CD4-positive, alpha-beta T cell treated with Interferon alpha-2 for 1 hour (primary cell): ENCODE data around the gene ROPN1L.

Experiments
- DNase-seq, 2 donors: peaks; one replicate each; pipeline ENCODE4 v3.0.0-alpha.2; 2020 to 2022

The ROPN1L gene

DNA sequence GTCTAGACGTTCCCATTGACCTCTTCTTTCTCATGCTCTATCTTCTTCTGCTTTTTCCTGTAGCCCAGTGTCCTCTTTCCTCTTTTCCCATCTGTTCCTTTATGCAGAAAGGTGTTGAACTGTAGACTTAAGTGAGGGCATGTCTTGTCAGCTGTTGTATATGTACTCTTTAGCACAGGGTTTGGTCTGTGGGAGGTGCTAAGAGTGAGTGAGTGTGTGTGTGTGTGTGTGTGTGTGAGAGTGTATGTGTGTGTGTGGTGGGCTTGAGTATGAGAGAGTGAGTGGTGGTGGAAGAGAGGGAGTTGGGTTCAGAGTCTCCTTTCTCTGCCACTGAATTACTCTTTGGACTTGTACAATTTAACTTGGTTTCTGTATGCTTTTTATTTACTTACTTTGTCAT, 10.3 kb upstream of the ROPN1L start:
- DNase-seq, result no peak

- DNase-seq, result no peak
Observed at GRCh38 chr5:10432059-10433008, 9.3 kb upstream of the ROPN1L start.

DNA sequence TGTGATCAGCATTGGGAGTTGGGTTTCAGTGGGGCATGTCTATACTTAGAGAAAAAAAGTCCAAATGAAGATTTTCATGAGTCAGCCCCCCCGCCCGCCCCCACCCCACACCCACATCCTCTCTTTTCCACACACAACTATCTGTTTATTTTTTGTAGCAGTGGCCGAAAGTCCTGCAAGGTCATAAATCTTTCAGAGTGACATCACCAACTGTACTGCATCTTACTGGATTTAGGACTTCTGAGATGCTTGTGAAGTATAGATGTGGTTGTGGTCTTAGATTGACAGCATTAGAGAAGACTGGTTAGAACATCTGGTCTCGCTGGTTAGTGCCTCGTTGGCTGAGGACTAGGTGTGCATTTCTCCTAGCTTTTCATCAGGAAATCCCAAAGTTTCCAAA, 7.3 kb upstream of the ROPN1L start:
- DNase-seq, result no peak

DNA sequence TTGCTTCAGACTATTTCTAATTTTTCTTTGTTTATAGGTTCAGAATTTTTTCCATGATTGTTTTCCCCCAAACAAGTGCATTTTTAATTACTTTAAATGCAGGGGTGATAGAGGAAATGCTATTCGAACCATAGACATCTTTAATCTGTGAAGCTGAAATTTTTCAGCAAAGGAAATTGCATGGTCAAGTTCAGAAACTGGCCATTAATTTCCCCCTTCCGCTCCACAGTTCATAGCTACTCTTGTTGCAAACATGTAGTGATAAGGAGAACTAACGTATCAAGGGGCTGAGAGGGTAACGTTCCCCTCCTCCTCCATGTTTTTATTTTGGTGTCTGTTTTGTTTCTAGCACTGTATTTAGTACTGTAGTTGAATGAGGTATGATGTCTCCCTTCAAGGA, 3.4 kb upstream of the ROPN1L start:
- DNase-seq, result no peak

- DNase-seq, result no peak
Observed at GRCh38 chr5:10439692-10440091, 2.0 kb upstream of the ROPN1L start.

DNA sequence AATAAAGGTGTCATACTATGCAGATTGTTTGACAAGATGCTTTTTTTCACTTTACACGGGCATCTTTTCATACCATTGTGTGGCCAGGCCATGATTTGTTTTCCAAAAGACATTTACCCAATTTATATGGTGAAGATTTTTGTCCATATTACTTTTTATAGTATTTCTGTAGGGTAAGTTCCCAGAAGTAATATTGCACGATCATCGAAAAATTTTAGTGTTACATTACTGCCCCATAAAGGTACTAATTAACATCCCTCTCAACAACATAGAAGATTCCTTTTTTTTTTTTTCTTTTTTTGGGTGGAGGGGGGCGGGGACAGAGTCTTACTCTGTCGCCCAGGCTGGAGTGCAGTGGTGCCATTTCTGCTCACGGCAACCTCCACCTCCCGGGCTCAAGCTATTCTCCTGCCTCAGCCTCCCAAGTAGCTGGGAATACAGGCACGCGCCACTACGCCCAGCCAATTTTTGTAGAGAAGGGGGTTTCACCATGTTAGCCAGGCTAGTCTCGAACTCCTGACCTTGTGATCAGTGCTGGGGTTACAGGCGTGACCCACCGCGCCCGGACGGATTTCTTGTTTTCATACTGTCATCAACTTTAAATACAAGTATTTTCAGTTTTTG, 1.2 kb upstream of the ROPN1L start:
- no peak for DNase-seq

GRCh38 chr5:10441992-10442435, 335 bp downstream of the ROPN1L start:
- DNase-seq, result no peak

DNA sequence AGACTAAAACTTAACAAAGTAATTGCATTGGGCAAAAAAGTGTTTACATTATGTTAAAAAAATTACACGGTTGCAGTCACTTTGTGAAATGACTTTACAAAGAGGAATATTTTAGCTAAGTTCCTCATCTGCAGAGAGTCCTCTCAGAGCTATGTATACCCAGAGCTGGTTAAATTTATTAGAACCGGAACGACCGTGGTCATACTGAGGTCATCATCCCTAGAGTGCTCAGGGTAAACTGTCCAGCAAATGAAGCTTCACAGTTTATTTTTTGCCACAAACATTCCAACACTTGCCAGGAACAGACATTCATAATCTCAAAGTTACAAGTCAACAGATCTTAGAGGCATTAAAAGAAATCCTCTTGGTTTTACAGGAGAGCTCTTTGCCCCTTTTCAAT, 897 bp downstream of the ROPN1L start:
- DNase-seq, result no peak

DNA sequence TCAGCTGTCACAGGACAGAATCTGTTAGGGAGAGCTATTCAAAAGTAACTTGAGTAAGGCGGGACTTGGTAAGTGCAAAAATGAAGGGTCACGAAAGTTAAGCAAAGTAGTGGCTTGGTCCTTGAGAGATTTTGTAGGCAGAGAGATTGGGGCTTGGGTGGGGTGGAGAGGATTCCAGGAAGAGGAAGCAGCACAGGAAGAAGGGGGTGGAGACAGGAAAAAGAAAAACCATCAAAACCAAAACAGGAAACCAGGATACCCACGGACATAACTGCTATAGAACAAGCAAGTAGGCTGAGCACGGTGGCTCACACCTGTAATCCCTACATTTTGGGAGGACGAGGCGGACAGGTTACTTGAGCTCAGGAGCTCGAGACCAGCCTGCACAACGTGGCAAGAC, 3.7 kb downstream of the ROPN1L start:
- DNase-seq, result peak; percentile 25 to 60

DNA sequence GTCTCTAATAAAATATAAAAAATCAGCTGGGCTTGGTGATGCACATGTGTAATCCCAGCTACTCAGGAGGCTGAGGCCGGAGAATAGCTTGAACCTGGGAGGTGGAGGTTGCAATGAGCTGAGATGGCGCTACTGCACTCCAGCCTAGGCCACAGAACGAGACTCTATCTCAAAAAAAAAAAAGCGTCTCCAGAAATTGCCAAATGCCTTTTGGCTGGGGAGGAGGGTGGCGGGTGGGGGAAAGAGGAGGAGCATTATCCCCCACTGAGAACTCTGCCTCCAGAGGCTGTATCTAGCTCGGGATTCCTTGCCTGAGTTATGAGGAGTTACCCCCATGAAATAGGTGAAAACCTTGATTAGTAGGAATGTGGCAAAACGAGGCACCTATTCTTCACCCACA, 4.8 kb downstream of the ROPN1L start:
- DNase-seq, result no peak

DNA sequence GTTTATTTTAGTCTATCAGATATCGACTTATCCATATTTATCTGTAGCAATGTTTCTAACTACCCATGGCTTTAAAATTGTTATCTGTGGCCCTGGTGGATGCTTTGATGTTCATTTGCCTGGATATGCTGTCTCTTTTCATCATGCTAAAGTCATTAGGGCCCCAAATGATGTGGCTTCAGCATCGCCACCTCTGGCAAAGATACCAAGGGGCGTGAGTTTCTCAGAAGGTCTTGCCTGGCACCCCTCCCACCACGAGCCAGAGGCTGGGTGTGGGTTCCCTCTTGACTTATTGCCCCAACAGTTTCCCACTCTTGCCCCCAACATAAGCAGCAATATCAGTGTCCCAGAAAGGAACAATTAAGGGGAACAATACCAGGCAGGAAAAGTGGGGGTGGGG, 5.4 kb downstream of the ROPN1L start:
- DNase-seq, result no peak

DNA sequence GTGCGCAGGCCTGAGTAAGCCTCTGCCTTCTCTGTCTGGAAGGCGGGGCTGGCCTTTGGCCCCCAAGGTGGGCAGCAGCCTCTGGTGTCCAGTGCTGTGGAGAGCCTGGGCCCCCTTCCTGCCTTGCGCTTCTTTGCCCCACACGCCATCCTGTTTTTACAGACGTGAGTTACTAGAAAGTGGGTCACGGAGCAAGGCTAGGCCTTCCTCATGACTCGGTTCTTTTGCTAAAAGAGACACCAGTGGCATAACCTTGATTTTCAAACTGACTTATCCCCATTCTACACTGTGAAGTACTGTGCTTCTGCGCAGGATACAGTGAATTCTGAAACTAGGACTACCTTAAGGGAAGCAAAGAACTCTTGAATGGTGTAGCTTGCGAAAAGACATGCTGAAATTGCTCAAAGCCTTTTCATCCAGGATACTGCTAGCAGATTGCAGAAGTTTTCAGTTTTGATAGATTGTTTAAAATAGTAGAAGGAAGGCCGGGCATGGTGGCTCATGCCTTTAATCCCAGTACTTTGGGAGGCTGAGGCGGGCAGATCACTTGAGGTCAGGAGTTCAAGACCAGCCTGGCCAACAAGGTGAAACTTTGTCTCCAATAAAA, 7.2 kb downstream of the ROPN1L start:
- no peak for DNase-seq

DNA sequence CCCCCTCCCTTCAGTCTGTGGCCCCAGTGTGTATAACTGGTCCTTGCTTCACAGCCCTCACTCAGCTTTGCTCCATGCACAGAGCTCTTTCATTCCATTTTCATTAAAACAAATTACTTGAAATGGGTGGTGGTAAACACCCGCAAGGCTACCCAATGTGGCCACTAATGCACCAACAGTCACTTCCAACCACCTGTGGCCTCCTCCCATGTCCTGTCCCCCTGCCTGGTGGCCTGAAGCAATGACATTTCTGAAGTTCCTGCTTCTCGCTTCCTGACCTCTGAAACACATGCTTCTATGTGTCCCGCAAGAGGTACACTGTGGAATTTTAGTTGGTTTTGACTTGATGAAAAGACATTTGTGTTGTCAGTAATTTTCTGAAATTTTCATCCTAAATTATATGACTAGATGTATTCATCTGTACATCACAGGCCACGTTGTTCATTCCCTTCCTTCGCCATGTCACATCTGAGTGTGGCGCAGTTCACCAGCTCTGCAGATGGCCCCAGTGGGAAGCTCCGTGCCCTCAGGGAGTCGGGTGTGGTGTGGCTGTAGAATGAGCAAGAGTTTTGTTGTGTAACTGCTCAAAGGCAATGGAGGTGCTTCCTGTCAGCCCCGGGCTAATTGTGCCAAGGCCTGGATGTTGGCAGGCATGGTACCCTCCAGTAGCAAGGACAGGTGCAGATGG, 9.6 kb downstream of the ROPN1L start:
- no peak for DNase-seq

DNA sequence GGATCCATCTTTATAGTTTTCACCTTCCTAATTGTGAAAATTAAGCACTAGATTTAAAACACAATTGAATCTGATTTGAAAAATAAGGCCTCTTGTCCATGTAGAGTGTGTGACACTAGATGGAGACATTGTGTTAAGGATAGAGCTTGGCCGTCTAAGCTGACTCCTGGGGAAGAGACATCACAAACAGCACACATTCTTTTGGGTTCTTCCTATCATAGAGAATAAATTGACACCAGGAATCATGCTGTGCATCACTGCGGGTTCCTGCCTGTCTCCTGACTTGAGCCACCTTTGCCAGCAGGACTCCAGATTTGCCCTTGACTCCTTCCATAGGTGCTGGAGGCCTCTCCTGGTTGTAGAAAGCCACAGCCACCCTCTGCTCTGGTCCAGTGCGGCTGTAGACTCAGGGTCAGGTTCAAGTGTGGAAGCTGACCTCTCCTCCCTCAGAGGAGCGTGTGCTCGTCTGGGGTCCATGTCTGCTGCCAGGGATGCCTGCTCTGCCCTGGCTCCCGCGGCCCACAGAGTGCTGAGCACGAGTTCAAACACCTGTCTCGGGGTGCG, 11.2 kb downstream of the ROPN1L start:
- peak; percentile 37 to 75 for DNase-seq

DNA sequence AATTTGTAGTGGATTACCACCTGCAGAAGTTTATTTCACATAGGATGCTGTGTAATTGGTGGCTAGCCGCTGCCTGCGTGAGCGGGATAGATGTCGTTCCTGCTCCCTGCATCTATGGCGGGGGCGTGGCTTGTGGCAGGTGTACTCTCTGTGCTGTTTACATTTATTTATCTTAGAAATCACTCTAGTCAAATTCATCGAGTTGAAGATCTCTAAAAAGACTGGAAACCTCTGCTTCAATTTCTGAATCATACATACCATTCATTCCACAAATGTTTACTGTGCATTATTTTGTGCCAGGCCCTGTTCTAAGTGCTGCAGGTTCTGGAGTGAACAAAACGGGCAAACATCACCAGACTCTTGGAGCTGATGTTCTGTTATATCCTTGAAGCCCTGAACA, 11.9 kb downstream of the ROPN1L start:
- DNase-seq, result no peak

- DNase-seq, result no peak
Observed at GRCh38 chr5:10454591-10455276, 13.1 kb downstream of the ROPN1L start.

- no peak for DNase-seq
Observed at GRCh38 chr5:10455277-10455670, 13.6 kb downstream of the ROPN1L start.

DNA sequence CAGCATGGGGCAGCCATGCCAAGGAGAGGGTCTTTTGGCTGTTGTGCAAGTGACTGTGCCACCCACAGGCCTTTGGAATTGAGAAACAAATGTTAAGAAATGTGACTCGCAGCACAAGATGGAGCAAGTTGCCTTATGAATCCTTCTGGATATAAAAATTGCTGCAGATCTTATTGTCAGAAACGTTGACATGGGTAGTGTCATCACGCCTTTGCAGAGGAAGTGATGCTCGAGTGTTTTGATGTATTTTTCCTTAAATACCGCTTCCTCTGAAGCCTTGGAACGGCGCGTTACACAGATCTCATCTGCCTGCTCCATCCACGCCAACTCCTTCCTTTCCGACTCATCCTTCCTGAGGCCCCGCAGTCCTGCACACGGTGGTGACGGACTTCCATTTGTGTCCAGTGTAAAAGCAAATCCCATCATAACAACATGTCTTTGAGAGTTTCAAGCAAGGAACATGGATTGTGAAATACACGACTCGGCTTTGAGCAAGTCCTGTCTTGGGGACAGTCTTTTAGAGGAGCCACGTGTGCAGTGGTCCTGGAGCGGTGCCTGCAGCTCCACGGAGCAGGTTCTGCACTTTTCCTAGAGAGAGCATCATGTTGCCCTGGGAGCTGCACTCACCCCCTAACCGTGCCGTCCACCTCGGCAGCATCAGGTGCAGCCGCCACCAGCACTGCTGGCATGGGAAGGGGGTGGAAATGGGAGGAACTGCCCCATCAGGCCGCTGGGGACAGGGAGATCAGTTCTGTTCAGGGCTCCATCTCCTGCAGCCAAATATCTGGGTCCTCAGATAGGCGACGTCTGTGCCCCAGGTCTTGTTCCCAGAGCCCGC, 15.1 kb downstream of the ROPN1L start:
- no peak for DNase-seq

- DNase-seq, result no peak
Observed at GRCh38 chr5:10457682-10458574, 16.2 kb downstream of the ROPN1L start.
